HG02798 (cell line): Measurements from ENCODE around the gene CCL21.
"Not testable (repeated sequence)": the region's sequence is repeated elsewhere in the genome, so short reads cannot be mapped to it uniquely, and the experiment has no call there.

Experiments used
- ATAC-seq: cut with Tn5 transposase; IDR thresholded peaks from one replicate; pipeline ENCODE4 v1.9.1; 2021; ENCODE audit warnings: mild to moderate bottlenecking; ENCODE audit not compliant: unreplicated experiment, poor library complexity

Gene CCL21

DNA sequence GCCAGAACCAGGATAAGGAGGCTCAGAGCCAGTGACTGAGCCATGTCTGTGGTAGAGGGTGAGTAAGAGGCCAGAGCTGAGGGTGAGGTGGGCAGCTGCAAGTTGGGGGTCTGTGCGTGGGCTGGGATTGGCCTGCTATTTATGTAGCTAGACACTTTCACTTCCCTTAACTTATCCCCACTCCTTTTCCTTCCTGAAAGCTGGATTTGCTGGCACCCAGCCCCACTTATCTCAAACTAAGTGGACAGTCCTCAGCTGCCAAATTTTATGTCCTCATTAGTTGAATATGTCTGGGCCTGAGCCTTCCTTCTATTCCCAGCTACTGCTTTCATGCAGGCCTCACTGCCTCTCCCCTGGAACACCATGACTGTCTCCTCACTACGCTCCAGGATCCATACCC, at the start of gene CCL21:
Gene CCL21 (minus strand): TSS at position 114 of the 400 bp plus-strand sequence. CDS start 70 bp downstream, at position 44.
- no peak for ATAC-seq

- ATAC-seq: no peak
These were observed 49.6 kb upstream of the CCL21 start for GRCh38 chr9:34759432-34760134.

DNA sequence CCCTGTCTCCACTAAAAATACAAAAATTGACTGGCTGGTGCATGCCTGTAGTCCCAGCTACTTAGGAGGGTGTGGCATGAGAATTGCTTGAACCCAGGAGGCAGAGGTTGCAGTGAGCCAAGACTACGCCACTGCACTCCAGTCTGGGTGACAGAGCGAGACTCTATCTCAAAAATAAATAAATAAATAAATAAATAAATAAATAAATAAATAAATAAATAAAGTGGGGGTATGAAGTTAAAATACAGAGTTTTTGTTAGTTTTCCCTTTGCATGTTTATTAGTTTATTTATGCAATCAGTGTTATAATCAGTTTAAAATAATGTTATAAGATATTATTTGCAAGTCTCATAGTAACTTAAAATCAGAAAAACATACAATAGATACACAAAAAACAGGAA, 40.4 kb upstream of the CCL21 start:
- not testable (repeated sequence) for ATAC-seq

DNA sequence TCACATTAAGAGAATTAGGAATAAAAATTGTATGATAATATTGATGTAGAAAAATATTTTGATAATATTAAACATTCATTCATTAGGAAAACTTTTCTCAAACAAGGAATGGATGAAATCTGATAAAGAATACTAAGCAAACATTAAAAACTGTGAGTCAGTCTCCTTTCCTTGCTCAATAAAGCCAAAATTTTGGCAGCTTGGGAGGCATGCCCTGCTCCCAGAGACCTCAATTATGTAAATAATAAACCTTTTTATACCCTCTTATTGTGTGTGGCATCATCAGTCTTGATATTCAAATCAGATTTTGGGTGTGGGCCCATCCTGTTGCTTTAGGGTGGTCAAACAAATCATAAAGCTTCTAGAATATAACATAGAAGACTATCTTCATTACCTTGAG, 36.6 kb upstream of the CCL21 start:
- no peak for ATAC-seq

- no peak for ATAC-seq
These were observed 34.6 kb upstream of the CCL21 start for GRCh38 chr9:34744295-34745221.

DNA sequence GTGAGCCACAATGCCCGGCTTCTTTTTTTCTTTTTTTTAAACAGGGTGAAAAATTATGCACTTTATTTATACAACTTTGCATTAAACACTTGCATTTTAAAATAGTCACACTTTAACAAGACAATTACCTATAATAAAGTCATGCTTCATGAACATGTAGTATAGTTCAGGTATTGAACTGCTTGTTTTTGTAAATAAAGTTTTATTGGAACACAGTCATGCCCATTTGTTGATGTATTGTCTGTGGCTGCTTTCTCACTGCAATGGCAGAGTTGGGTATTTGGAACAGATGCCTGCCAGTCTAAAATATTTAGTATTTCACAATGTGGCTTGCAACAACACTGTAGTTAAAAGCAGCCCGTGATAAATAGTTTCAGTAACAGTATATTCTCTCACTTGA, 32.8 kb upstream of the CCL21 start:
- no peak for ATAC-seq

DNA sequence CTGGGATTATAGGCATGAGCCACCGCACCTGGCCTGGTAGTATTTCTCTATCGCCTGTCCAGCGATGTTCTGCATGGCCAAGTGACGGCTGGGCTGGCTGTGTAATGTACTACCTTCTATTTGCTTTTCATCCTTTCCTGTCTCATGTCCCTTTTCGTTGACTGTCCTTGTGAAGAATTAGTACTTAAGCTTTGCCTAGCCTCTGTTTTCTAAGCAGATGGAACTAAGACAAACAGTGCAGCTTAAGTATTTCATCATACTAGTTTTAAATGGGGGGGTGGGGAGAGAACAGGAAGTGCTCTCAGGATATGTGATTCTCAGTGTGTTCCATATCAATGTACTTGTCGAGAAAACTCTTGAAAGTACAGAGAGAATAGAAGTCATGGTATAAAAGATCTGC, 31.7 kb upstream of the CCL21 start:
- no peak for ATAC-seq

DNA sequence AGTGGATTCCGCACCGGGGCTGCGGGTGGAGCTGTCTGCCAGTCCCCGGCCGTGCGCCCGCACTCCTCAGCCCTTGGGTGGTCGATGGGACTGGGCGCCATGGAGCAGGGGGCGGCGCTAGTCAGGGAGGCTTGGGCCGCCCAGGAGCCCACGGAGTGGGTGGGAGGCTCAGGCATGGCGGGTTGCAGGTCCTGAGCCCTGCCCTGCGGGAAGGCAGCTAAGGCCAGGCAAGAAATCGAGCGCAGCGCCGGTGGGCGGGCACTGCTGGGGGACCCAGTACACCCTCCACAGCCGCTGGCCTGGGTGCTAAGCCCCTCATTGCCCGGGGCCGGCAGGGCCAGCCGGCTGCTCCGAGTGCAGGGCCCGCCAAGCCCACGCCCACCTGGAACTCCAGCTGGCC, 30.2 kb upstream of the CCL21 start:
- ATAC-seq: not testable (repeated sequence)

GRCh38 chr9:34737677-34738260, 27.8 kb upstream of the CCL21 start:
- ATAC-seq: no peak

DNA sequence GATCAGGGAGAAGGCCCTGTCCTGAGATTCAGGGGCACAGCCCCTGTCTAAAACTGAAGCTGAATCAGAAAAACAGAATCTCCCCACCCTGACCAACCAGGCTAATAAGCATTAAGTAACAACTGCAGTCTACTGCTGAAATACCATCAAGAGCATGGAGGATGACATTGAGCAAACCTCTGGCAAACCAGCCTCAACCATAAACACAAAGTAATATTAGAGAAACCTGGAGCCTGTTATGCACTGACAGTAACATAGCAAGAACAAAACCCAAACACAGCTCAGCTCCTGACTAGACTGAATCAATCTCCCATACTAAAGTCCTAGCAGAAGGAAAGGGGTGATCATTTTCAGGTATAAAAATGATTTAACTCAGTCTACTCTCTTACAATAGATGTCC, 24.8 kb upstream of the CCL21 start:
- ATAC-seq: no peak

GRCh38 chr9:34732886-34733285, 22.9 kb upstream of the CCL21 start:
- no peak for ATAC-seq

GRCh38 chr9:34732478-34732877, 22.5 kb upstream of the CCL21 start:
- no peak for ATAC-seq

DNA sequence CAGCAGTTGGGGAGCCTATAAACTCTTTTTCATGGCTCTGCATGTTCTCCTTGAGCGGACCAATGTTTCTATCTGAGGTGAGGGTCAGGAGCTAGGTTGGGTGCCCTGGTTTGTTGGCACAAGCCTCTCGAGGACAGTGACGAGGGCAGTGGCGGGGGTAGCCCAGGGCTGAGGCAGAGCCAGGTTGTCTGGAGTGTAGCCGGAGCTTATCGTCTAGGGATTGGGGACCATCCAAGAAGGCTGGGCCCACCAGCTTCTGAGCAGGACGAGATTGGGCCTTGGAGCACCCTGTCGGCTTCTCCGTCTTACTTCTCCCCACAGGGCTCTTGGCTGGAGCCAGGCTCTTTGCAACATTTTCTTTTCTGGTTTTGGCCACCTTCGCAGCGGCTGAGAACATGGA, 13.2 kb upstream of the CCL21 start:
- ATAC-seq: no peak

- not testable (repeated sequence) for ATAC-seq
These were observed 9.8 kb upstream of the CCL21 start for GRCh38 chr9:34719769-34720025.

DNA sequence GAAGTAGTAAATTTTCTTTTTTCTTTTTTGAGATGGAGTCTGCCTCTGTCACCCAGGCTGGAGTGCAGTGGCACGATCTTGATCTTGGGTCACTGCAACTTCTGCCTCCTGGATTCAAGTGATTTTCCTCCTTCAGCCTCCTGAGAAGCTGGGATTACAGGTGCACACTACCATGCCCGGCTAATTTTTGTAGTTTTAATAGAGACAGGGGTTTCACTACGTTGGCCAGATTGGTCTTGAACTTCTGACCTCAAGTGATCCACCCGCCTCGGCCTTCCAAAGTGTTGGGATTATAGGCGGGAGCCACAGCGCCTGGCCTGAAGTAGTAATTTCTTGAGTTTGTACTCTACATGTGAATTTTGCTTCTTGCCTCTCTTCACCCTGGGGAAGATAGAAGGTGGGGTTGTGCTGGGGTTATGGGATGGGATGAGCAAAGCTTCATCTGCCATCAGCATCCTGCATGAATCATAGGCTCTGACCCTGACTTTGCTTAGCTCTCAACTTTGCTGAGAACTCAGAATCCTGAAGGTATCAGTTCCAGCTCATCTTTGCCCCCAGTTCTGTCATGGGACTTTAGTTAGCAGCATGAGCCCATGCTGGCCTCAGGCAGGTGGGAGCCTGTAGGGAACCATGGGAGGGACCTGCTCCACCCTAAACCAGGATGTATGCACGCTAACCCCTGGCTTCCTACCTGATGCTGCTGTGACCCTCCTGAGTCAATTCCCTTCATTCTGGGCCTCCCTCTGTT, 9.3 kb upstream of the CCL21 start:
- no peak for ATAC-seq

- ATAC-seq: no peak
These were observed 8.2 kb upstream of the CCL21 start for GRCh38 chr9:34717996-34718614.

- ATAC-seq: no peak
These were observed 6.8 kb upstream of the CCL21 start for GRCh38 chr9:34716711-34717110.

DNA sequence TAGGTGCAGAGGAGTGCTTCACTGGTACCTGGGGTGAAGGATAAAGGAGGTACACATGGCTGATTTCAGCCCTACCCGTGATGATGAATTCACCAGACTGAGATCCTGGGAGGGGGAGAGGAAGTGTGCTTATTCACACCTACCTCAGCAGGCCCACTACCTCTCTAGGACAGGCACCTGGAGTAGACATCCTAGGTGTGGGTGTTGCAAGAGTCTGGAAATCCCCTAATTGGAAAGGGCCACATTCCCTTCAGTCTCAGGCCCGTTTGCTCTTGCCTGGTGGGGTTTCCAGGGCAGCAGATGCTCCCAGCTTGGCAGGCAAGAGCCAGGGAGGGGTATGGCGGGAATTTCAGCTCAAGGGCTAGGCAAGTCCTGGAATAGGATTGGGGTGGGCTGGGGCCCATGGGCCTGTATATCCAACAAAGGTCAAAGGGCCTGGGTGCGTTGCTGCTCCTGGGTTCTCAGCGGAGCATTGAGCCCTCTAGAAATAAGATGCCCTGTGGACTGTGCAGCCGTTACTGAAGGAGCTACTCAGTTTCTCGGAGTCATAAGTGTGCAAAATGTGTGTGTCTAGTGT, 5.8 kb upstream of the CCL21 start:
- ATAC-seq: no peak

GRCh38 chr9:34714007-34714406, 4.1 kb upstream of the CCL21 start:
- ATAC-seq: no peak

- no peak for ATAC-seq
These were observed 2.2 kb upstream of the CCL21 start for GRCh38 chr9:34712140-34712539.
